H9 (cell line): ENCODE measurements around the gene NEMF. TPM values are rescaled to one million over a fixed set of nuclear protein-coding genes. Genes with fewer than 3 reads are reported as not detected.

ENCODE experiments used
- DNase-seq: peaks from one replicate; pipeline ENCODE4 v3.0.0-alpha.2; 2017
- H2AFZ ChIP-seq: one replicate; pipeline ENCODE4 v1.6.1; 2013; ENCODE audit warnings: mild to moderate bottlenecking, low read length, control low read depth, moderate library complexity
- H2AK5ac ChIP-seq: 2 replicates; pipeline ENCODE4 v1.6.1; 2013; ENCODE audit warnings: low read length, control low read depth, mixed read lengths; ENCODE audit not compliant: insufficient read length
- H2BK120ac ChIP-seq: one replicate; pipeline ENCODE4 v1.6.1; 2013; ENCODE audit warnings: low read depth, mild to moderate bottlenecking, low read length, control low read depth, inconsistent platforms; ENCODE audit not compliant: poor library complexity, severe bottlenecking
- H2BK12ac ChIP-seq: 2 replicates; pipeline ENCODE4 v1.6.1; 2013; ENCODE audit warnings: low read length, control low read depth, mixed read lengths, low read depth; ENCODE audit not compliant: insufficient read length
- H2BK15ac ChIP-seq: 2 replicates; pipeline ENCODE4 v1.6.1; 2013; ENCODE audit warnings: low read depth, low read length, control low read depth
- H2BK20ac ChIP-seq: one replicate; pipeline ENCODE4 v1.6.1; 2013; ENCODE audit warnings: low read depth, mild to moderate bottlenecking, low read length, control low read depth, inconsistent platforms; ENCODE audit not compliant: poor library complexity, severe bottlenecking
- H2BK5ac ChIP-seq: 2 replicates; pipeline ENCODE4 v1.6.1; 2013; ENCODE audit warnings: low read length, control low read depth, mixed read lengths; ENCODE audit not compliant: insufficient read length
- H3K14ac ChIP-seq: 2 replicates; pipeline ENCODE4 v1.6.1; 2013; ENCODE audit warnings: low read length, control low read depth; ENCODE audit not compliant: insufficient read depth
- H3K18ac ChIP-seq: 2 replicates; pipeline ENCODE4 v1.6.1; 2013; ENCODE audit warnings: low read depth, mild to moderate bottlenecking, mixed read lengths, low read length, control low read depth; ENCODE audit not compliant: insufficient read length
- H3K23ac ChIP-seq: 2 replicates; pipeline ENCODE4 v1.6.1; 2013; ENCODE audit warnings: low read length, control low read depth, mixed read lengths, low read depth; ENCODE audit not compliant: insufficient read length
- H3K23me2 ChIP-seq: 2 replicates; pipeline ENCODE4 v1.6.1; 2013; ENCODE audit warnings: low read depth, mild to moderate bottlenecking, mixed read lengths, low read length, control low read depth; ENCODE audit not compliant: insufficient read length, poor library complexity, severe bottlenecking
- H3K27ac ChIP-seq: 2 replicates; pipeline ENCODE4 v1.5.1; 2013; ENCODE audit warnings: low read length, control low read depth, mixed read lengths, low read depth; ENCODE audit not compliant: insufficient read length
- H3K27me3 ChIP-seq: 2 replicates; pipeline ENCODE4 v1.6.1; 2013; ENCODE audit warnings: low read length, control low read depth, inconsistent platforms; ENCODE audit not compliant: insufficient read depth
- H3K4ac ChIP-seq: 2 replicates; pipeline ENCODE4 v1.6.1; 2013; ENCODE audit warnings: low read depth, mild to moderate bottlenecking, control low read depth, inconsistent platforms, low read length, moderate library complexity
- H3K4me1 ChIP-seq: 2 replicates; pipeline ENCODE4 v1.6.1; 2013; ENCODE audit warnings: low read length, control low read depth, inconsistent platforms; ENCODE audit not compliant: insufficient read depth
- H3K4me2 ChIP-seq: 2 replicates; pipeline ENCODE4 v1.6.1; 2013; ENCODE audit warnings: low read length, control low read depth, mixed read lengths; ENCODE audit not compliant: insufficient read length, insufficient read depth
- H3K56ac ChIP-seq: 2 replicates; pipeline ENCODE4 v1.6.1; 2013; ENCODE audit warnings: low read depth, mild to moderate bottlenecking, mixed read lengths, low read length, control low read depth; ENCODE audit not compliant: insufficient read length
- H3K79me1 ChIP-seq: 2 replicates; pipeline ENCODE4 v1.6.1; 2013; ENCODE audit warnings: low read depth, mild to moderate bottlenecking, moderate library complexity, low read length, control low read depth, inconsistent platforms; ENCODE audit not compliant: insufficient read depth, poor library complexity, severe bottlenecking
- H3K79me2 ChIP-seq: 2 replicates; pipeline ENCODE4 v1.6.1; 2013; ENCODE audit warnings: low read length, control low read depth, inconsistent platforms; ENCODE audit not compliant: insufficient read depth
- H3K9ac ChIP-seq: 2 replicates; pipeline ENCODE4 v1.6.1; 2013; ENCODE audit warnings: low read length, control low read depth, mixed read lengths; ENCODE audit not compliant: insufficient read length; ENCODE audit errors: extremely low read depth
- H3K9me3 ChIP-seq: one replicate; pipeline ENCODE4 v1.6.1; 2013; ENCODE audit warnings: low read depth, low read length, inconsistent platforms; ENCODE audit not compliant: control insufficient read depth
- H3T11ph ChIP-seq: one replicate; pipeline ENCODE4 v1.6.1; 2013; ENCODE audit warnings: mild to moderate bottlenecking, low read length, control low read depth, inconsistent platforms
- H4K20me1 ChIP-seq: one replicate; pipeline ENCODE4 v1.6.1; 2013; ENCODE audit not compliant: control insufficient read depth, insufficient read length, insufficient read depth
- H4K5ac ChIP-seq: 2 replicates; pipeline ENCODE4 v1.6.1; 2013; ENCODE audit warnings: low read depth, mild to moderate bottlenecking, mixed read lengths, low read length, control low read depth; ENCODE audit not compliant: insufficient read length
- H4K8ac ChIP-seq: replicated peaks from 2 replicates; pipeline ENCODE4 v1.6.1; 2013; ENCODE audit warnings: low read length, control low read depth, mixed read lengths, low read depth; ENCODE audit not compliant: insufficient read length
- H4K91ac ChIP-seq: 2 replicates; pipeline ENCODE4 v1.6.1; 2013; ENCODE audit warnings: low read depth, mild to moderate bottlenecking, moderate library complexity, mixed read lengths, low read length, control low read depth; ENCODE audit not compliant: insufficient read length
- H3K27ac Mint-ChIP-seq, 3 experiments: 2 replicates in 2 of 3; 3 replicates in 1 of 3; pipeline ENCODE4 v1.8.0; 2020 to 2021; ENCODE audit warnings: mixed read lengths in 3 of 3, mild to moderate bottlenecking in 1 of 3, moderate library complexity in 1 of 3
- H3K27me3 Mint-ChIP-seq: 2 replicates; pipeline ENCODE4 v1.8.0; 2021; ENCODE audit warnings: low read depth, mild to moderate bottlenecking, moderate library complexity, mixed read lengths
- H3K36me3 Mint-ChIP-seq, 3 experiments: 2 replicates in 2 of 3; 3 replicates in 1 of 3; pipeline ENCODE4 v1.8.0; 2020 to 2021; ENCODE audit warnings: low read depth in 3 of 3, mixed read lengths in 3 of 3; ENCODE audit not compliant: insufficient read depth in 1 of 3
- H3K4me1 Mint-ChIP-seq, 2 experiments: 2 replicates each; pipeline ENCODE4 v1.8.0; 2020; ENCODE audit warnings: mixed read lengths in 2 of 2
- H3K4me3 Mint-ChIP-seq, 2 experiments: 2 replicates in 1 of 2; 3 replicates in 1 of 2; pipeline ENCODE4 v1.8.0; 2020 to 2021; ENCODE audit warnings: mild to moderate bottlenecking in 2 of 2, mixed read lengths in 2 of 2, moderate library complexity in 1 of 2
- H3K9me3 Mint-ChIP-seq, 2 experiments: 2 replicates in 1 of 2; 3 replicates in 1 of 2; pipeline ENCODE4 v1.8.0; 2020; ENCODE audit warnings: mild to moderate bottlenecking in 2 of 2, mixed read lengths in 2 of 2, moderate library complexity in 1 of 2
- WGBS: extraction: QIAGEN DNeasy Blood & Tissue Kit; methylation state at CpG from one replicate; pipeline ENCODE4 v1.1.7; 2013; ENCODE audit warnings: missing lambda C conversion rate, low lambda C conversion rate, mixed read lengths; ENCODE audit not compliant: insufficient read length; ENCODE audit errors: extremely low coverage; 5-methylcytosine and 5-hydroxymethylcytosine counted together
- total RNA-seq: library from RNA; stranded (reverse); gene quantifications from 2 replicates; pipeline ENCODE4 v1.2.1, GENCODE V29; 2021
- TF ChIP-seq, protein P1 (sequence below): fragments of 200-600 bp; sonication (generic); conservative IDR thresholded peaks from 3 replicates; pipeline ENCODE4 v1.8.0; 2021; ENCODE audit warnings: antibody characterized with exemption, mild to moderate bottlenecking

NEMF gene
- total RNA-seq, 1 experiment from 2014 or later, result 57.4 TPM

DNA sequence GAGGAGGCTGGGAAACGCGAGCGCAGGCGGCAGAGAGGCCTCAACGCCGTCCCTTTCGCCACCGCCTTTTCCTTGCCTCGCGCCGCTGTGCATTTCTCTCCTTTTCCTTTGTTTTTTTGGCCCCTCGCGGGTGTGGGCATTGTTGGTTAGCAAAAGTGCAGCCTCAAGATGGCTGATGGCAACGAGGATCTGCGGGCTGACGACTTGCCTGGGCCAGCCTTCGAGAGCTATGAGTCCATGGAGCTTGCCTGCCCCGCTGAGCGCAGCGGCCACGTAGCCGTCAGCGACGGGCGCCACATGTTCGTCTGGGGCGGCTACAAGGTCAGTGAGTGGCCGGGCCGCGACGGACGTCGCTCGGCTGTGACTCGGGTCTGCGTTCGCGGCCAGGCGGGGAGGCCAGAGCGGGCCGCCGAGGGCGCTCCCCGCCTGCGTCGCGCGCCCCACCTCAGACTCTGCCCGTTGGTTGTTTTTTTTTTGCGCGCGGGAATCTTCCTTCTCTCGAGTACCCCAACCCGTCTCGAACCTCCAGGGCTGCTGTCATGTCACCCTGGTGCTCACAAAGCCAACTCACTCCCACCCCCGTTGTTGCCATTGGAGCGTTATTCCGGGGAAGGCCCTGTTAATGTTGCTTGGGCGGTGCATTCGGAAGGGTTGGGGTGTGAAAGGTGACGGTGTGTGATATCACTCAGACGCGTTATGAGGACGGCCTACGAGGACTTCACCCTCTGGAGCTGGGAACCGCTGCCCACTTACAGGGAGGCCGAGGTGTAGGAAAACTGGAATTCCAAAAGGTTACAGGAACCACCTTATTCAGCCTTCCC, 84.1 kb downstream of the NEMF start:
- Histone ChIP-seq H3K14ac (peak overlapping the region; percentile 69), H2BK120ac (no peak overlapping the region), H3K9ac (peak overlapping the region; percentile 97), H4K8ac (no peak overlapping the region), H2BK20ac (no peak overlapping the region), H2BK12ac (peak overlapping the region; percentile 52), H3K56ac (no peak overlapping the region), H2AK5ac (no peak overlapping the region), H3K27me3 (no peaks in the 10 kb centered on the region), H3T11ph (no peak overlapping the region), H4K20me1 (no peaks in the 10 kb centered on the region), H3K9me3 (no peaks in the 10 kb centered on the region), H3K79me1 (no peaks in the 10 kb centered on the region), H3K23me2 (peaks cover 18% of the 10 kb centered on the region), H3K4me2 (peak overlapping the region; percentile 94), H3K4me1 (peaks cover 5% of the 10 kb centered on the region), H3K4ac (no peak overlapping the region; the same call in 1 of the 2 replicates), H3K79me2 (peaks cover 5% of the 10 kb centered on the region; the same call in 1 of the 2 replicates), H2AFZ (no peak overlapping the region), H3K27ac (peak overlapping the region; percentile 56), H2BK15ac (no peak overlapping the region), H3K23ac (no peak overlapping the region), H4K91ac (peak overlapping the region; percentile 1), H3K18ac (peak overlapping the region; percentile 95), H4K5ac (peak overlapping the region; percentile 98), H2BK5ac (peak overlapping the region; percentile 91)
- Mint-ChIP-seq H3K27ac (peak overlapping the region; percentile 99 to 100 (median 100)), H3K36me3 (peaks cover 0 to 5% (median 0%) of the 10 kb centered on the region in 3 experiments; a peak in 2 of 7 replicates), H3K4me3 (peak overlapping the region; percentile 94 to 99), H3K9me3 (0 out of 5 replicates have a peak, but pooled peaks cover 0 to 3% of the 10 kb centered on the region in 2 experiments), H3K27me3 (no peaks in the 10 kb centered on the region), H3K4me1 (peaks cover 25% of the 10 kb centered on the region in 2 experiments)
- TF ChIP-seq, protein P1, sequence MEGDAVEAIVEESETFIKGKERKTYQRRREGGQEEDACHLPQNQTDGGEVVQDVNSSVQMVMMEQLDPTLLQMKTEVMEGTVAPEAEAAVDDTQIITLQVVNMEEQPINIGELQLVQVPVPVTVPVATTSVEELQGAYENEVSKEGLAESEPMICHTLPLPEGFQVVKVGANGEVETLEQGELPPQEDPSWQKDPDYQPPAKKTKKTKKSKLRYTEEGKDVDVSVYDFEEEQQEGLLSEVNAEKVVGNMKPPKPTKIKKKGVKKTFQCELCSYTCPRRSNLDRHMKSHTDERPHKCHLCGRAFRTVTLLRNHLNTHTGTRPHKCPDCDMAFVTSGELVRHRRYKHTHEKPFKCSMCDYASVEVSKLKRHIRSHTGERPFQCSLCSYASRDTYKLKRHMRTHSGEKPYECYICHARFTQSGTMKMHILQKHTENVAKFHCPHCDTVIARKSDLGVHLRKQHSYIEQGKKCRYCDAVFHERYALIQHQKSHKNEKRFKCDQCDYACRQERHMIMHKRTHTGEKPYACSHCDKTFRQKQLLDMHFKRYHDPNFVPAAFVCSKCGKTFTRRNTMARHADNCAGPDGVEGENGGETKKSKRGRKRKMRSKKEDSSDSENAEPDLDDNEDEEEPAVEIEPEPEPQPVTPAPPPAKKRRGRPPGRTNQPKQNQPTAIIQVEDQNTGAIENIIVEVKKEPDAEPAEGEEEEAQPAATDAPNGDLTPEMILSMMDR, result no peak
- no CpG with 5 or more reads among the region's 67 CpGs for WGBS
- DNase-seq, result peak; percentile 54
